Activated naive CD8-positive, alpha-beta T cell (primary cell): ENCODE measurements around the gene KLK8.

Experiments used
- H3K27ac Mint-ChIP-seq: one replicate; pipeline ENCODE4 v1.8.0; 2021; ENCODE audit warnings: mixed read lengths
- H3K27me3 Mint-ChIP-seq: one replicate; pipeline ENCODE4 v1.8.0; 2021; ENCODE audit warnings: mixed read lengths
- H3K36me3 Mint-ChIP-seq: one replicate; pipeline ENCODE4 v1.8.0; 2021; ENCODE audit warnings: mixed read lengths
- H3K4me1 Mint-ChIP-seq: one replicate; pipeline ENCODE4 v1.8.0; 2021; ENCODE audit warnings: low read depth, mixed read lengths
- H3K4me3 Mint-ChIP-seq: one replicate; pipeline ENCODE4 v1.8.0; 2021; ENCODE audit warnings: mild to moderate bottlenecking, mixed read lengths
- H3K9me3 Mint-ChIP-seq: one replicate; pipeline ENCODE4 v1.8.0; 2021; ENCODE audit warnings: low read depth, mixed read lengths

Gene KLK8

DNA sequence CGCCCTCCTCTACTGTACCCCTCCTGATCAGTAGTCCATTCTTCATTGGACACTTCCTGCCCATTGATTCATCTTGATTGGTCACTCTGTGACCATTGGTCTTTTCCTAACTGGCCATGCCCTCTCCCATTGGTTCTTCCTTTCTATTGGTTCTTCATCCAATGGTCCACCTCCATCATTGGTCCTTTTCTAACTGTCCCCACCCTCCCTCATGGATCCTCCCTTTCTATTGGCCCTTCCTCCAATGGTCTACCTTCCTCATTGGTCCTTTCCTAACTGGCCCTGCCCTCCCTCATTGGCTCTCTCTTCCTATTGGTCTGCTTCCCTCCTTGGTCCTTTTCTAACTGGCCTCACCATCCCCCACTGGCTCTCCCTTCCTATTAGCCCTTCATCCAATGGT, 39.2 kb downstream of the KLK8 start:
- Mint-ChIP-seq H3K27ac (no peak overlapping the region), H3K4me3 (no peak overlapping the region), H3K4me1 (no peaks in the 10 kb centered on the region), H3K9me3 (peaks cover 4% of the 10 kb centered on the region), H3K36me3 (no peaks in the 10 kb centered on the region), H3K27me3 (peaks cover 32% of the 10 kb centered on the region)

- Mint-ChIP-seq H3K36me3 (no peaks in the 10 kb centered on the region), H3K27ac (no peak overlapping the region), H3K4me3 (no peak overlapping the region), H3K4me1 (no peaks in the 10 kb centered on the region), H3K9me3 (peaks cover 4% of the 10 kb centered on the region), H3K27me3 (peaks cover 27% of the 10 kb centered on the region)
These were observed 41.5 kb downstream of the KLK8 start for GRCh38 chr19:50959731-50960500.

DNA sequence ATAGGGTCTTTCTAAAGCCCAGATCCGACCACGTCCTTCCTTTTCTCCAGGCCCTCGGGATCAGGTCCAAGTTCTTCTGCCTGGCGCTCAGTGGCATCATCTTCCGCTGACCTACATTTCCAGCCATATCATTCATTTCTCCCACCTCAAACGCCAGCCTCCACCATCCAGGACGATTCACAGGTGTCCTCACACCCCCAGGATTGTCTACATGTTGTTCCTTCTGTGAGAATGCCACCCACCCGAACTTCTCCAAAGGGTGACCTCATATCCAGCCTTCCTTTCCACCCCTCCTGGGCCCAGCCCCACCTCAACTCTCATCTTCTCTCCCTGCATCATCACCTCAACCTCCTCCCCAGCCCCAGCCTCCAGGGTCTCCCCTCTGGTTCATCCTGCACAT, 43.8 kb downstream of the KLK8 start:
- no peak overlapping the region for H3K27ac Mint-ChIP-seq
- peaks cover 25% of the 10 kb centered on the region for H3K27me3 Mint-ChIP-seq
- no peak overlapping the region for H3K4me3 Mint-ChIP-seq
- no peaks in the 10 kb centered on the region for H3K36me3 Mint-ChIP-seq
- H3K4me1 Mint-ChIP-seq: no peaks in the 10 kb centered on the region
- peaks cover under 1% of the 10 kb centered on the region for H3K9me3 Mint-ChIP-seq

DNA sequence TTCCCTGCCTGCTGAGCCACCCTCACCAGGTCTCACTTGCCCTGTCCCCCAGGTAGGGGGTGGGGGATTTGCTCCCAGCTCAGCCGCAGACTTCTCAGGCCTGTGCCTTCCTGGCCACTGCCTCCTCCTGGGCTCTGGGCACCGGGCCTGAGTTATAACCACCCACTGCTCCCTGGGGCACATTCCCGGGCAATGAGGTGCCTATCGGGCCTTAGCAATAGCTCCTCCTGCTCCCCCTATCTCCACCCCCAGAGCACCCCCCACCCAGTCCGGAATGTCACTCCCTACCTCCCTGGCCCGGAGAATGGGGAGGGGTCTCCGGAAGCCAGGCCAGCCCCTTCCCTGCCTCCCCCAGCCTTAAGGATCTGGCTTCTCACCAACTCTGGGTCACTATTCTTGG, 48.5 kb downstream of the KLK8 start, which contains the start of gene KLK5:
KLK5 (minus strand) TSS at position 129 of the 400 bp plus-strand sequence. CDS start 381 bp downstream, outside the sequence.
- no peak within 1 kb of the TSS for H3K27ac Mint-ChIP-seq
- no peaks in the 10 kb centered on the region for H3K36me3 Mint-ChIP-seq
- H3K4me1 Mint-ChIP-seq: no peaks in the 10 kb centered on the region
- no peaks in the 10 kb centered on the region for H3K9me3 Mint-ChIP-seq
- no peak within 1 kb of the TSS for H3K4me3 Mint-ChIP-seq
- H3K27me3 Mint-ChIP-seq: peaks cover 27% of the 10 kb centered on the region

- Mint-ChIP-seq H3K9me3 (no peaks in the 10 kb centered on the region), H3K4me3 (no peak overlapping the region), H3K27me3 (peaks cover 31% of the 10 kb centered on the region)
These were observed 51.5 kb downstream of the KLK8 start for GRCh38 chr19:50949861-50950260.

DNA sequence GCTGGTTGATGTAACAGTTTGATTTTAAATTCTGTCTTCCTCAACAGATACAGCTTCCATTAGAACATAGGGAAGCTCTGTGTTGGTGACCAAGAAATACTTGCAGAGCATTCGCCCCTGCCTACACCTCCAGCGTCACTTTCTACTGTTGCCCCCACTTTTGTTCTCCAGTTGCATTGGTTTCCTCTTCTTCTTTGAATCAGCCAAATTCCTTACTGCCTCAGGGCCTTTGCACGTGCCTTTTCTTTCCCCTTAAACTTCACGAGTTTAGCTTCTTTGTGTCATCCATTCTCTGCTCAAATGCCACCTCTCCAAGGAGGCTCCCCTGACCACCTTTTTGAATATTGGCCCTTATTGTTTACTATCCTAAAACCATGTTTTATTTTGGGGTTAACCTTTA, 54.3 kb downstream of the KLK8 start:
- Mint-ChIP-seq H3K4me3 (no peak overlapping the region), H3K36me3 (no peaks in the 10 kb centered on the region), H3K27ac (no peak overlapping the region), H3K27me3 (peaks cover 26% of the 10 kb centered on the region), H3K9me3 (no peaks in the 10 kb centered on the region), H3K4me1 (no peaks in the 10 kb centered on the region)

More at GRCh38 chr19:50949861-50950260, 51.5 kb downstream of the KLK8 start:
- H3K4me1 Mint-ChIP-seq: no peaks in the 10 kb centered on the region
- H3K27ac Mint-ChIP-seq: no peak overlapping the region
- no peaks in the 10 kb centered on the region for H3K36me3 Mint-ChIP-seq
